Trophoblast cell (in vitro differentiated cells and primary cell): ENCODE data around the gene AFAP1L2.
"Not testable (repeated sequence)": the region's sequence is repeated elsewhere in the genome, so short reads cannot be mapped to it uniquely, and the experiment has no call there.

Experiments
- DNase-seq, 2 donors: peaks; one replicate each; pipeline ENCODE4 v3.0.0-alpha.2; 2016
- H2AFZ ChIP-seq: 2 replicates; pipeline ENCODE4 v1.6.1; 2013; ENCODE audit warnings: low read length, moderate library complexity, mild to moderate bottlenecking; ENCODE audit not compliant: insufficient read depth, poor library complexity
- H2AK5ac ChIP-seq: 2 replicates; pipeline ENCODE4 v1.6.1; 2013; ENCODE audit warnings: mild to moderate bottlenecking, low read length
- H2BK120ac ChIP-seq: 2 replicates; pipeline ENCODE4 v1.6.1; 2013; ENCODE audit warnings: low read length, mild to moderate bottlenecking, moderate library complexity; ENCODE audit not compliant: insufficient read depth, poor library complexity
- H2BK12ac ChIP-seq: 2 replicates; pipeline ENCODE4 v1.6.1; 2013; ENCODE audit warnings: mild to moderate bottlenecking, low read length, moderate library complexity
- H2BK5ac ChIP-seq: 2 replicates; pipeline ENCODE4 v1.6.1; 2013; ENCODE audit warnings: low read length, low read depth, moderate library complexity, mild to moderate bottlenecking; ENCODE audit not compliant: poor library complexity
- H3K14ac ChIP-seq: 2 replicates; pipeline ENCODE4 v1.6.1; 2013; ENCODE audit warnings: mild to moderate bottlenecking, low read length
- H3K18ac ChIP-seq: 2 replicates; pipeline ENCODE4 v1.6.1; 2013; ENCODE audit warnings: mild to moderate bottlenecking, low read length
- H3K23ac ChIP-seq: 2 replicates; pipeline ENCODE4 v1.6.1; 2013; ENCODE audit warnings: low read length
- H3K27ac ChIP-seq: 2 replicates; pipeline ENCODE4 v1.5.1; 2013; ENCODE audit warnings: low read depth, mild to moderate bottlenecking, inconsistent platforms, low read length, moderate library complexity
- H3K27me3 ChIP-seq: 2 replicates; pipeline ENCODE4 v1.6.1; 2013; ENCODE audit warnings: inconsistent platforms, mild to moderate bottlenecking, low read length, moderate library complexity; ENCODE audit not compliant: insufficient read depth
- H3K36me3 ChIP-seq, 2 experiments: 1 replicate in 1 of 2; 2 replicates in 1 of 2; pipeline ENCODE4 v1.6.1; 2013; ENCODE audit warnings: low read length in 2 of 2, mild to moderate bottlenecking in 2 of 2, moderate library complexity in 1 of 2; ENCODE audit not compliant: insufficient read depth in 2 of 2, control insufficient read depth in 1 of 2
- H3K4ac ChIP-seq: 2 replicates; pipeline ENCODE4 v1.6.1; 2013; ENCODE audit warnings: low read depth, mild to moderate bottlenecking, low read length, moderate library complexity
- H3K4me1 ChIP-seq, 2 experiments: 1 replicate in 1 of 2; 2 replicates in 1 of 2; pipeline ENCODE4 v1.6.1; 2013; ENCODE audit warnings: low read length in 2 of 2, mild to moderate bottlenecking in 2 of 2, moderate library complexity in 1 of 2; ENCODE audit not compliant: insufficient read depth in 2 of 2, control insufficient read depth in 1 of 2
- H3K4me2 ChIP-seq: 2 replicates; pipeline ENCODE4 v1.6.1; 2013; ENCODE audit warnings: inconsistent platforms, mild to moderate bottlenecking, low read length, moderate library complexity
- H3K4me3 ChIP-seq: 2 replicates; pipeline ENCODE4 v1.5.1; 2013; ENCODE audit warnings: mild to moderate bottlenecking, low read depth, low read length, inconsistent platforms
- H3K79me1 ChIP-seq: one replicate; pipeline ENCODE4 v1.6.1; 2013; ENCODE audit warnings: low read length
- H3K79me2 ChIP-seq: 2 replicates; pipeline ENCODE4 v1.6.1; 2013; ENCODE audit warnings: low read length, mild to moderate bottlenecking; ENCODE audit not compliant: control insufficient read depth, insufficient read depth, poor library complexity
- H3K9ac ChIP-seq: 2 replicates; pipeline ENCODE4 v1.6.1; 2013; ENCODE audit warnings: mild to moderate bottlenecking, low read length
- H3K9me3 ChIP-seq: 2 replicates; pipeline ENCODE4 v1.6.1; 2013; ENCODE audit warnings: low read depth, mild to moderate bottlenecking, control low read depth, inconsistent platforms, low read length; ENCODE audit not compliant: insufficient read depth
- H4K12ac ChIP-seq: 2 replicates; pipeline ENCODE4 v1.6.1; 2013; ENCODE audit warnings: low read depth, mild to moderate bottlenecking, low read length, moderate library complexity
- H4K8ac ChIP-seq: 2 replicates; pipeline ENCODE4 v1.6.1; 2013; ENCODE audit warnings: low read depth, mild to moderate bottlenecking, low read length, moderate library complexity
- H4K91ac ChIP-seq: one replicate; pipeline ENCODE4 v1.6.1; 2013; ENCODE audit warnings: low read depth, mild to moderate bottlenecking, low read length, moderate library complexity
- WGBS: extraction: QIAGEN DNeasy Blood & Tissue Kit; methylation state at CpG from one replicate; pipeline ENCODE4 v1.1.7; 2013; ENCODE audit warnings: missing lambda C conversion rate; ENCODE audit not compliant: insufficient read length, insufficient coverage; ENCODE audit errors: extremely low coverage; 5-methylcytosine and 5-hydroxymethylcytosine counted together

The AFAP1L2 gene

DNA sequence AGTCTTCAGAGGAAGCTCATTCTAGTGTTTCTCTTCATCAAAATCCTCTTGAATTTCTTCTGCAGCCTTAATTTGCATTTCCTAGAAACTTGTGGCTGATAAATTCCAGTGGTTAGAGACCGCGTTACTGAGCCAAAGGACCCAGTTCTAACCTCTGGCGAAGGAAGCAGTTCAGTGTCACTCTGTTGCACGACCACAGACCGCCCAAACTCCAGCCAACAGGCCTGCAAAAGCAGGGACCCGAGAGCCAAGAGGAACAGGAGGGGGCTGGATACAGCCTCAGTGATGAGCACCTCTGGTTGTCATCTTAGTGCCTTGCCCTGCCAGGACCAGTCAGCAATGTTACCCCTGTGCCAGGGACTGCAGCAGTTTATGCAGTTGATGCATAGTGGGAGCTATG lies 70.0 kb downstream of the AFAP1L2 start:
- peak overlapping the region; percentile 8 for H3K4ac ChIP-seq
- no CpG with 5 or more reads among the region's 6 CpGs for WGBS
- H4K8ac ChIP-seq: peak overlapping the region; percentile 25
- H2AFZ ChIP-seq: no peak overlapping the region
- H3K9me3 ChIP-seq: no peaks in the 10 kb centered on the region
- no peak overlapping the region for H2BK5ac ChIP-seq
- no peak overlapping the region for H2BK12ac ChIP-seq
- no peak overlapping the region for H3K27ac ChIP-seq
- no peak overlapping the region for H3K23ac ChIP-seq
- no peak overlapping the region for H2AK5ac ChIP-seq
- H4K91ac ChIP-seq: no peak overlapping the region
- H3K27me3 ChIP-seq: no peaks in the 10 kb centered on the region
- H3K4me3 ChIP-seq: no peak overlapping the region
- H3K14ac ChIP-seq: no peak overlapping the region
- peaks cover 12 to 13% of the 10 kb centered on the region in 2 experiments for H3K36me3 ChIP-seq
- no peaks in the 10 kb centered on the region for H3K79me2 ChIP-seq
- no peak overlapping the region for H4K12ac ChIP-seq
- no peak overlapping the region for H3K4me2 ChIP-seq
- peaks cover 20 to 21% of the 10 kb centered on the region in 2 experiments for H3K4me1 ChIP-seq
- no peak for DNase-seq
- no peak overlapping the region for H3K9ac ChIP-seq
- no peak overlapping the region for H2BK120ac ChIP-seq
- H3K79me1 ChIP-seq: peaks cover 10% of the 10 kb centered on the region
- peak overlapping the region; percentile 18 for H3K18ac ChIP-seq

DNA sequence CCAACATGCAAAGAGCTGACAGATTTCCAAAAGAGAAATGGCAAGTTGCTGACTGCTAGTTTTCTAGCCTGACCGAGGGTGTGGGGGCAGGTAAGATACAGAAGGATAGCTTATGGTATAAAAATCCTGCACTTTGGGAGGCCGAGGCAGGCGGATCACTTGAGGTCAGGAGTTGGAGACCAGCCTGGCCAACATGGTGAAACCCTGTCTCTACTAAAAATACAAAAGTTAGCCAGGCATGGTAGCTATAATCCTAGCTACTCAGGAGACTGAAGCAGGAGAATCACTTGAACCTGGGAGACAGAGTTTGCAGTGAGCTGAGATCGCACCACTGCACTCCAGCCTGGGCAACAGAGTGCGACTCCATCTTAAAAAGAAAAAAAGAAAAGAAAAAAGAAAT lies 70.9 kb downstream of the AFAP1L2 start:
- peaks cover 15 to 16% of the 10 kb centered on the region in 2 experiments for H3K36me3 ChIP-seq
- peaks cover 20 to 28% of the 10 kb centered on the region in 2 experiments for H3K4me1 ChIP-seq
- H3K4ac ChIP-seq, H3K27ac ChIP-seq, H3K18ac ChIP-seq, H3K4me2 ChIP-seq, H2BK5ac ChIP-seq, H4K12ac ChIP-seq, H2BK120ac ChIP-seq, DNase-seq, H4K8ac ChIP-seq, H3K9me3 ChIP-seq, H2BK12ac ChIP-seq, H3K27me3 ChIP-seq, H2AFZ ChIP-seq, H3K79me2 ChIP-seq, H3K23ac ChIP-seq, H3K9ac ChIP-seq, H4K91ac ChIP-seq, H2AK5ac ChIP-seq, H3K14ac ChIP-seq, H3K4me3 ChIP-seq: not testable (repeated sequence)
- peaks cover 10% of the 10 kb centered on the region for H3K79me1 ChIP-seq
- WGBS: no CpG with 5 or more reads among the region's 5 CpGs

DNA sequence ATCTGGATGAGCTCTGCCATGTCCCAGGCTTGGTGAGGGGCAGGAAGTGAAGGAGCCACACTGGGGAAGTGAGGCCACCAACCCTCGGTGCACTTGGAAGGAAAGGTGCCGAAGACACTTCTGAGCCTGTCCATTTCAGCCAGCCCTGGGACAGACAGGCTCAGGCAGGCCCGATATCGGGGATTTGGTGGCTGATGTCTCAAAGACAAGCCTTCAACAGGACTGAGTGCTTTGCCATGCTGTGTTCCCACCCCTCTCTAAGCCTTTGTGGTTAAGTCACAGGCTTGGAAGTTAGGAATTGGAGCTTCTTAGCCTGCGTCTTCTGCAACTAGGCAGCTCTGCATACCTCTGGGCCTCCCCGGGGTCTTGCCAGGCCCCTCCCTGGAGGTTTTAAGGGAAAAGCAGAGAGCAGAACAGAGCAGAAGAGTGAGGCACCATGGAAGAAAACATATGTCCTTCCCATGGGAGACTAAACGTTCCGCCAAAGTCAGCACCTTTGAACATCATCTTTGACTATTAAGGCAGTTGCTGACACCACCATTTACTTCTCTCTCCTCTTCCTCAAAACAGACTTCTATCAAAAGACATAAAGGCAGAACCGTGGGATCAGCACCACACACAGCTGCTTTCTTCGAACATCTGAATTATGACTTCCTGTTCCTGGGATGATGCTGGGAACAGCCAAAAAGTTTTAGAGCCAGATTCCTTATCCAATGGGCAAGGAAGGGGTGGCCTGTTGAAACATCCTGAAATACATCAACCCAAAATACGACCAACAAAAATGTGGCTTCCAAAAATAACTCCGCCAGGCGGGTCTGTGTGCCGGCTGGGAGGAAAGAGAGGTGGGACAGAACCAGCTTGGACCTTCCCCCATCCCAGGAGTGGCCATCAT lies 71.8 kb downstream of the AFAP1L2 start:
- H3K79me1 ChIP-seq: peaks cover 10% of the 10 kb centered on the region
- no CpG with 5 or more reads among the region's 14 CpGs for WGBS
- DNase-seq: no peak
- H3K14ac ChIP-seq: no peak overlapping the region
- no peak overlapping the region for H2BK5ac ChIP-seq
- H3K4me2 ChIP-seq: no peak overlapping the region
- H3K9ac ChIP-seq: no peak overlapping the region
- no peak overlapping the region for H3K23ac ChIP-seq
- no peak overlapping the region for H3K4ac ChIP-seq
- no peak overlapping the region for H3K27ac ChIP-seq
- H3K18ac ChIP-seq: peak overlapping the region; percentile 21
- no peak overlapping the region for H2BK12ac ChIP-seq
- no peak overlapping the region for H3K4me3 ChIP-seq
- no peak overlapping the region for H2BK120ac ChIP-seq
- H3K9me3 ChIP-seq: peaks cover 4% of the 10 kb centered on the region
- H3K27me3 ChIP-seq: no peaks in the 10 kb centered on the region
- no peak overlapping the region for H4K12ac ChIP-seq
- no peak overlapping the region for H4K8ac ChIP-seq
- H2AFZ ChIP-seq: no peak overlapping the region
- no peak overlapping the region for H2AK5ac ChIP-seq
- H4K91ac ChIP-seq: no peak overlapping the region
- no peaks in the 10 kb centered on the region for H3K79me2 ChIP-seq
- H3K36me3 ChIP-seq: peaks cover 23 to 24% of the 10 kb centered on the region in 2 experiments
- peaks cover 17 to 25% of the 10 kb centered on the region in 2 experiments for H3K4me1 ChIP-seq

DNA sequence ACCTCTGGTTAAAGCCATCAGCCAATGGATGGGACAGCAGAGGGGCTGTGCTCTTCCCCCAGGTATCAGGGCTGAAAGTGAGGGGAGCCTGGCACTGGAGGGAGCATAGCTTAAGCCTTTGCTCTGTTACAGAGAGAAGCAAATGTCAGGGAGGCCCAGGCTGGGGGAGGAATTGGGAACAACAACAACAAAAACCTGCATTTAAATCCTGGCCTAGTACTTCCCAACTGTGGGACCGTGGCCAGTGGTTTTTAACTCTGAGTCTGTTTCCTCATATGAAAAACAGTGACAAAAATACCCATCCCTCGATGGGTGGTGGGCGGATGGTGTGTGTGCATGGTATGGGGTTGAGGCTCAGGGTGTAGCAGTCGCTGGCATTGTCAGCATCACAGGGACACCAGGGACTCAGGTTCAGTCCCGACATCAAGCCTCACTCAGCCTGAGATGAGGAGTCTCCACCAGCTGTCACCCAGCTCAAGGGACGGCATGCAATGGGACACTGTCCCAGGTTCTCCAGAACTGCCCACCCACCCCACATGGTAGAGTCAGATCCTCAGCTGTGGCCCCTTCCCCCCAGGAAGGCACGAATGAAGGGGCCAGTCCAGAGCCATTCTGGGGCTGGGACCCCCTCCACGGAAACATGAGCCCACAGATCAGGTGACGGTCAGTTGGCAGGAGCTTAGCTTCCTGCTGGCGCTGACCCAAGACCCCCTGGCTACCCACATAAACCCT lies 74.5 kb downstream of the AFAP1L2 start:
- Histone ChIP-seq H3K79me2 (no peaks in the 10 kb centered on the region), H3K27me3 (no peaks in the 10 kb centered on the region), H3K18ac (peak overlapping the region; percentile 24), H3K9me3 (peaks cover 4% of the 10 kb centered on the region), H3K36me3 (peaks cover 31 to 32% of the 10 kb centered on the region in 2 experiments), H3K14ac (no peak overlapping the region), H4K8ac (no peak overlapping the region), H3K4me3 (no peak overlapping the region), H3K4me2 (no peak overlapping the region), H3K4ac (no peak overlapping the region), H2BK5ac (no peak overlapping the region), H2BK120ac (no peak overlapping the region), H3K27ac (no peak overlapping the region), H3K4me1 (peaks cover 2 to 15% of the 10 kb centered on the region in 2 experiments), H4K91ac (no peak overlapping the region), H2AK5ac (no peak overlapping the region), H3K79me1 (peaks cover 3% of the 10 kb centered on the region), H2BK12ac (peak overlapping the region; percentile 39), H3K23ac (no peak overlapping the region), H2AFZ (no peak overlapping the region), H3K9ac (no peak overlapping the region), H4K12ac (no peak overlapping the region)
- no peak for DNase-seq
- no CpG with 5 or more reads among the region's 10 CpGs for WGBS
